Measurements from ENCODE around the gene SUN5. TPM values are rescaled to one million over a fixed set of nuclear protein-coding genes. Genes with fewer than 3 reads are reported as not detected.
"Not testable (repeated sequence)": the region's sequence is repeated elsewhere in the genome, so short reads cannot be mapped to it uniquely, and the experiment has no call there.

SUN5 gene
- total RNA-seq, 1 experiment from 2014 or later: not detected

DNA sequence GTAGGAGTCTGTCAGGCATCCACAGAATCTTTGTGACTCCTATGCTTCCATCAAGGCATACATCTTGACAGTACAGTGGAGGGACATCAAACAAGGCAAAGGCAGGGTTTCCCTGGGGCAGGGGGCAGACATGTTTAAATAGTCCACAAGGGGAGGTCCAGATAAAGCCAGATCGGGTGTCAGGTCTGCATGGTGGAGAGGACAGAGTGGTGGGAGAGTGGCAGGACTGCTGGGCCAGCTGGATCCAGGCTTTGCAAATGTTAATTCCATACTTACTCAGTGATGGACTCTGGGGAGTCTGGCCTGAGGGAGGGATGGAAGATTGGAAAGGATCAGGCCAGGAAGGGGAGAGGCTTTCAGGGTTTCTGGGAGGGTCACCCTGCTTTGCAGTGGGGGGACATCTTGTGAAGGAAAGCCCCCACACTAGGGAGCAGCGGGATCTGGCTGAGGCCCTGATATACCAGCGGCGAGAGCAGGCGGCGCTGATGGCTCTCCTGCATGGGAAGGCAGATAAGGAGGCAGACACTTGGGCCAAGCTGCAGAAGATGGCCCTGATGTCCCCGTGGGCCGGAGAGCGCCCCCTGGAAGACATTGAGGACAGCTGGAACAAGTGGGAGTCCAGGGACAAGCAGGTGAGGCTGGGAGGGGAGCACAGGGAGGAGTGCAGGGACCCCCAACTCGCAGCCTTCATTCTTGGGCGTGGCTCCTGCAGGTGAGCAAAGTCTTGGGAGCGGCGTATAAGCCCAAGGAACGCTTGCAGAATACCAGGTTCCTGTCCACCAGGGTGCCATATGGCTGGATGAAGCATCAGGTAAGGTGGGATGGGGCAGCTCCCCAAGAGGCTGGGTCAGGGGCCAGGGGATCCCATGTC, 44.6 kb downstream of the SUN5 start:
- ATAC-seq (no peak), DNase-seq (no peak)
- no TSS peak for BruUV-seq (replicated peaks)
- no peaks in the 10 kb centered on the region for H3K9me2 ChIP-seq (replicated peaks; ENCODE audit: low read length)
- H3K9me3 ChIP-seq (ENCODE audit: low read length): no peaks in the 10 kb centered on the region
- H3K27me3 ChIP-seq (ENCODE audit: low read length): peaks cover 35% of the 10 kb centered on the region
- H3K27ac ChIP-seq (ENCODE audit: low read length): no peak overlapping the region
- H2AFZ ChIP-seq (ENCODE audit: low read length): no peak overlapping the region
- H3K4me2 ChIP-seq (ENCODE audit: low read length): no peak overlapping the region
- intact Hi-C loops (cut with micrococcal nuclease): no loop called here
- H3K4me1 ChIP-seq (ENCODE audit: insufficient read depth, low read length): no peaks in the 10 kb centered on the region
- POLR2A ChIA-PET (ENCODE audit: unreplicated experiment): no interaction called here
- H3K79me2 ChIP-seq (ENCODE audit: low read length): no peaks in the 10 kb centered on the region
- no peak overlapping the region for H3K4me3 ChIP-seq (ENCODE audit: low read length)
- TF ChIP-seq EZH2 (IDR thresholded peaks at IDR 0.05; ENCODE audit: low read length, unreplicated experiment): no peak
- H4K20me1 ChIP-seq (ENCODE audit: low read length): no peaks in the 10 kb centered on the region
- H3K9ac ChIP-seq (ENCODE audit: low read length): no peak overlapping the region
- CTCF ChIA-PET: no interaction called here
- no peaks in the 10 kb centered on the region for H3F3A ChIP-seq (ENCODE audit: low read length, unreplicated experiment)
- H3K36me3 ChIP-seq (ENCODE audit: low read depth, low read length): no peaks in the 10 kb centered on the region

DNA sequence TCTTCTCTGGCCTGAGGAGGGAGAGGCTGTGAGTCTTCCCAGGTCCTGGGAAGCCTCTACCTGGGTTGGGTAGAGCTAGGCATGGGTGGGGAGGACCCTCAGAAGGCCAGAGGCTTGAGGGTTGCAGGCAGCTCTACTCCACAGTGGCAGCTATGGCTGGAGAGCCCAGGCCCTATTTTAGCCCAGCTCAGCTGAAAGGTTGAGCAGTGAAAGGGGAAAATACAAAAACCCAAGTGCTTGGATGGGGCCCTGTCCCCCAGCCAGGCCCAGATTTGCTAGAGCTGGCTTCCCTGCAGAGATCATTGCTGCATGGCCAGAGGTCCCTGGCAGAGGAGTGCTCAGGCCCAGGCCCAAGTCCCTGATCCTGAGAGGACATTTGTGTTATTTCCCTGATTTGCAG, 45.7 kb downstream of the SUN5 start:
- Histone ChIP-seq H3F3A (ENCODE audit: low read length, unreplicated experiment) (no peaks in the 10 kb centered on the region), H3K27ac (ENCODE audit: low read length) (no peak overlapping the region), H2AFZ (ENCODE audit: low read length) (no peak overlapping the region), H3K4me3 (ENCODE audit: low read length) (no peak overlapping the region), H3K4me1 (ENCODE audit: insufficient read depth, low read length) (no peaks in the 10 kb centered on the region), H3K27me3 (ENCODE audit: low read length) (peaks cover 26% of the 10 kb centered on the region), H3K9ac (ENCODE audit: low read length) (no peak overlapping the region), H3K36me3 (ENCODE audit: low read depth, low read length) (no peaks in the 10 kb centered on the region), H3K4me2 (ENCODE audit: low read length) (no peak overlapping the region), H3K79me2 (ENCODE audit: low read length) (no peaks in the 10 kb centered on the region), H3K9me2 (replicated peaks; ENCODE audit: low read length) (no peaks in the 10 kb centered on the region), H4K20me1 (ENCODE audit: low read length) (no peaks in the 10 kb centered on the region), H3K9me3 (ENCODE audit: low read length) (no peaks in the 10 kb centered on the region)
- intact Hi-C loops (cut with micrococcal nuclease): no loop called here
- CTCF ChIA-PET: no interaction called here
- BruUV-seq (replicated peaks): no TSS peak
- POLR2A ChIA-PET (ENCODE audit: unreplicated experiment): no interaction called here
- DNase-seq (no peak), ATAC-seq (no peak)
- TF ChIP-seq EZH2 (IDR thresholded peaks at IDR 0.05; ENCODE audit: low read length, unreplicated experiment): no peak
- TF ChIP-seq, protein P1, sequence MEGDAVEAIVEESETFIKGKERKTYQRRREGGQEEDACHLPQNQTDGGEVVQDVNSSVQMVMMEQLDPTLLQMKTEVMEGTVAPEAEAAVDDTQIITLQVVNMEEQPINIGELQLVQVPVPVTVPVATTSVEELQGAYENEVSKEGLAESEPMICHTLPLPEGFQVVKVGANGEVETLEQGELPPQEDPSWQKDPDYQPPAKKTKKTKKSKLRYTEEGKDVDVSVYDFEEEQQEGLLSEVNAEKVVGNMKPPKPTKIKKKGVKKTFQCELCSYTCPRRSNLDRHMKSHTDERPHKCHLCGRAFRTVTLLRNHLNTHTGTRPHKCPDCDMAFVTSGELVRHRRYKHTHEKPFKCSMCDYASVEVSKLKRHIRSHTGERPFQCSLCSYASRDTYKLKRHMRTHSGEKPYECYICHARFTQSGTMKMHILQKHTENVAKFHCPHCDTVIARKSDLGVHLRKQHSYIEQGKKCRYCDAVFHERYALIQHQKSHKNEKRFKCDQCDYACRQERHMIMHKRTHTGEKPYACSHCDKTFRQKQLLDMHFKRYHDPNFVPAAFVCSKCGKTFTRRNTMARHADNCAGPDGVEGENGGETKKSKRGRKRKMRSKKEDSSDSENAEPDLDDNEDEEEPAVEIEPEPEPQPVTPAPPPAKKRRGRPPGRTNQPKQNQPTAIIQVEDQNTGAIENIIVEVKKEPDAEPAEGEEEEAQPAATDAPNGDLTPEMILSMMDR (conservative IDR thresholded peaks at IDR 0.05; ENCODE audit: low read depth, low read length): no peak
- TF ChIP-seq EZH2phosphoT487 (IDR thresholded peaks at IDR 0.05; ENCODE audit: borderline replicate concordance, low read length): no peak

DNA sequence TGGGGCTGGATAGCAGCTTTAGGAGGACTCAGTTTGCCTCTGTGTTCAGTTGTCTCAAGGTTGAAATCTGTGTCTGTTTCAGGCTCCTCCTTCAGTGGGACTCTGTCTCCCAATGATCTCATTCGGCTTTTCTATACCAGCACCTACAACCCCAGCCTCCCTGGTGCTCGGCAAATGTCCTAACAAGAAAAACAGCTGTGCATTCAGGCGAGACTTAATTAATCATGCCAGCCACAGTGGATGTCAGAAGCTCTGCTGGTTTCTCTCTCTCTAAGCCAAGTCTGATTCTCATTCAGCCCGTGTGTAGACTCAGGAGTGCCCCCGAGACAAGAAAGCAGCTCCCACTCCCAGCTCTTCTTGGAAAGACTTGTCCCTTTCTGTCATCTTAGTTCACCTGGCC, 46.8 kb downstream of the SUN5 start:
- CTCF ChIA-PET: interaction anchor here (0.7 kb wide), 1 partner anchor 47 kb away, joined by 3 read pairs; no protein-coding TSS in a partner anchor
- H3K27ac ChIP-seq (ENCODE audit: low read length): no peak overlapping the region

DNA sequence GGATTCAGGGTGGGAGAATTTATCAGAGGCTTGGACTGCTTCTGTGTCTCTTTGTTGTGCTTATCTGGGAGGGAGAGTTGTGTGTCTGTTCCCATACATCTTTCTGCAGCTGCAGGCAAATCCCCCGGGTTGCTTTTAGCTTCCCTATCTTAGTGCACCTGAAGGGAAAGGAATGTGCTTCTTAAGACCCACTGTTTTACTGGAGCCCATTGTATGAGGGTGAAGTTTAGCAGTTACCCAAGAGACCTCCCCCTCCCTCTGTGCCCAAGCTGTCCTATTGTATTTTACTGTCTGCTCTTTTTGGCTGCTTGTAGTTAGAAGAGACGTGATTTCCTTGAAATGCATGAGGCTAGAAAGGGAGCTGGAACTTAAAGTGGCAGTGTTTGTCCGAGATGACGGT, 53.7 kb downstream of the SUN5 start:
- intact Hi-C loops (cut with micrococcal nuclease); H3K36me3 ChIP-seq (ENCODE audit: low read depth, low read length); H3K4me1 ChIP-seq (ENCODE audit: insufficient read depth, low read length); H3K27ac ChIP-seq (ENCODE audit: low read length); H3K4me3 ChIP-seq (ENCODE audit: low read length); DNase-seq; H2AFZ ChIP-seq (ENCODE audit: low read length); H3K79me2 ChIP-seq (ENCODE audit: low read length); BruUV-seq (replicated peaks); ATAC-seq; H3K4me2 ChIP-seq (ENCODE audit: low read length); H3K9ac ChIP-seq (ENCODE audit: low read length); H3F3A ChIP-seq (ENCODE audit: low read length, unreplicated experiment); H4K20me1 ChIP-seq (ENCODE audit: low read length); H3K9me3 ChIP-seq (ENCODE audit: low read length); H3K9me2 ChIP-seq (replicated peaks; ENCODE audit: low read length); CTCF ChIA-PET: not testable (repeated sequence)
- POLR2A ChIA-PET (ENCODE audit: unreplicated experiment): interaction anchor here (0.7 kb wide), 1 partner anchor 860 kb away, joined by 3 read pairs; no protein-coding TSS in a partner anchor
- H3K27me3 ChIP-seq (ENCODE audit: low read length): peaks cover 56% of the 10 kb centered on the region

More for the DNA sequence above, 46.8 kb downstream of the SUN5 start:
- Histone ChIP-seq H3K9me3 (ENCODE audit: low read length) (no peaks in the 10 kb centered on the region), H3K9ac (ENCODE audit: low read length) (no peak overlapping the region), H3K27me3 (ENCODE audit: low read length) (peaks cover 17% of the 10 kb centered on the region), H3K36me3 (ENCODE audit: low read depth, low read length) (no peaks in the 10 kb centered on the region), H3K4me3 (ENCODE audit: low read length) (no peak overlapping the region), H3K4me1 (ENCODE audit: insufficient read depth, low read length) (no peaks in the 10 kb centered on the region), H2AFZ (ENCODE audit: low read length) (no peak overlapping the region), H4K20me1 (ENCODE audit: low read length) (no peaks in the 10 kb centered on the region), H3K79me2 (ENCODE audit: low read length) (no peaks in the 10 kb centered on the region), H3K9me2 (replicated peaks; ENCODE audit: low read length) (no peaks in the 10 kb centered on the region), H3F3A (ENCODE audit: low read length, unreplicated experiment) (no peaks in the 10 kb centered on the region), H3K4me2 (ENCODE audit: low read length) (no peak overlapping the region)
- intact Hi-C loops (cut with micrococcal nuclease): no loop called here
- no peak for DNase-seq
- ATAC-seq: no peak
- TF ChIP-seq, protein P1 (conservative IDR thresholded peaks at IDR 0.05; ENCODE audit: low read depth, low read length): no peak
- no peak for TF ChIP-seq EZH2 (IDR thresholded peaks at IDR 0.05; ENCODE audit: low read length, unreplicated experiment)
- TF ChIP-seq EZH2phosphoT487 (IDR thresholded peaks at IDR 0.05; ENCODE audit: borderline replicate concordance, low read length): no peak
- POLR2A ChIA-PET (ENCODE audit: unreplicated experiment): no interaction called here
- no TSS peak for BruUV-seq (replicated peaks)
